Fibroblast of upper back skin (primary cell): ENCODE data around the gene HES2.
"Not testable (repeated sequence)": the region's sequence is repeated elsewhere in the genome, so short reads cannot be mapped to it uniquely, and the experiment has no call there.

Source experiments
- DNase-seq: peaks from one replicate; pipeline ENCODE4 v3.0.0-alpha.2; 2013

HES2 gene

DNA sequence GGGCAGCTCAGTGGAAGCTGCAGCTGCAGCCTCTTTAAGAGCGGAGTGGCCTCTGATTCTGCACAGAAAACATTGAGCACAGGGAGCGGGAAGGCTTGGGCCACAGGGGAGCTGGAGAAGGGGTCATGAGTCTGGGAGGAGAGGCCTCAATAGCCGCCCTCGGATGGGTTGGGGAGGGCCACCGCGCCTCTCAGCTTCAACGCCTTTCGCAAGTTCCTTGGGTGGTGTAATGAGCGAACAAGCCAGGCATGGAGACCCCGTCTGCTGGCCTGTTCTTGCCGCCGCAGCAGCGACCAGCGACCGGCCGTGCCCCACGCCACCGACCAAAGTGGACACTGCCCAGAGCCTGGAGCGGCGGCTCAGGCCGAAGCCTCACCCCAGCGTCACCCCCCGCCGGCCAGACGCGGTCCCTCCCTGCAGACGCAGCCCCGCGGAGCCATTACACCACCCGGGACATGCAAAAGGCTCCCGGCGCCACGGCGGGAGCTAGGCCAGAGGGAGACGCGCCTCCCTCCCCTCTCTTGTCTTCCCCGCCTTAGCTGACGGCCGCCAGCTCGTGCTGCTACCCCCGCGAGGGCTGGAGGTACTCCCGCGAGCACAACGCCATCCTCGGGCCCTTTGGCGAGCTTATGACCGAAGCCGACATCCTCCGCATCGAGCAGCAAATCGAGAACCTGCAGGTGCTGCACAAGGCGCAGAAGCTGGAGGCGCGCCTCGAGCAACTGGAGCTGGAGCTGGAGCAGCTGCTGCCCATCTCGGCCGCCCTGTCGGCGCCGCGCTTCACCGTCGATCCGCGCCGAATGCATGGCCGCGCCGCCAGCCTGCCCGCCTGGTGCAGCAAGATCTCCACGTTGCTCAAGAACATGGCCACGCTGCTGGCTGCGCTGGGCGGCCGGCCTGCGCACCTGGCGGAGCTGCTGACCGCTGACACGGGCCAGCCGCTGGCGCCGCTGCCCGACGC lies 34.5 kb upstream of the HES2 start:
- DNase-seq, result not testable (repeated sequence)

DNA sequence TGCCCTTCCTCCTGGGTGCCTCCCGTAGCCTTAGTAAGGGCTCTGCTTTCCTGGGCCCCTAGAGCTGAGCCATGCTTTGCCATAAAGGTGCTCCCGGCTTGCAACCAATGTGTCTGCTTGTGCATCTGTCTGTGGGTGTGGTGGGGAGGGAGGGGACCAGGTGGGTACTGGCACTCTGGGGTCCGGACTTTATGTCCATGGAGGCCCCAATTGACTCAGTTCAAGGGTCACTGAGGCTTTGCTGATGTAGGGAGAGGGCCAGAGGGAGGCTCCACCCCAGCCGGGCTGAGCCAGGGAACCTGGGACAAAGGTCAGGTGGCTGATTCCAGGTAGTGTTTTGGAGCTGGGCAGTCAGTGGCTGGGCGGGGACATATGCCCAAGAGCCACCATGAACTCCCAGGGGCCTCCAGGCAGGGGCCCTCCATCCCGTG lies 31.2 kb upstream of the HES2 start:
- DNase-seq, result no peak

DNA sequence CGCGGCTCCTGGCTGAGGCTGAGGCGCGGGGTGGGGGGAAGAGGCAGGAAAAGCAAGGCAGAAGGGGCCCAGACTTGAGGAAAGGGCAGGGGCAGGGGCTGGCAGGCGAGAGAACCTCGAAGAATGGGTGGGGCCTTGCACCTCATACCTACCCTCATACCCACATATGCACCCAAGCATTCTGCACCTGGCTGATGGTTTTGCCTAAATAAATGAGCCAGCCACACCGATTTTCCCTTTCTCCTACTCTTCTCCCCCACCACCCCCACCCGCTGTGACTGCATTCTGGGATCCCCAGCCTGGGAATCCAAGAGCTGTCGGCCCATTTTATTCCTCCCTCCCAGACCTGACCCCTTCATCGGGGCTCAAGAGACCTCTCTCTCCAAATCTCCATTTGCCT lies 30.8 kb upstream of the HES2 start:
- not testable (repeated sequence) for DNase-seq

DNA sequence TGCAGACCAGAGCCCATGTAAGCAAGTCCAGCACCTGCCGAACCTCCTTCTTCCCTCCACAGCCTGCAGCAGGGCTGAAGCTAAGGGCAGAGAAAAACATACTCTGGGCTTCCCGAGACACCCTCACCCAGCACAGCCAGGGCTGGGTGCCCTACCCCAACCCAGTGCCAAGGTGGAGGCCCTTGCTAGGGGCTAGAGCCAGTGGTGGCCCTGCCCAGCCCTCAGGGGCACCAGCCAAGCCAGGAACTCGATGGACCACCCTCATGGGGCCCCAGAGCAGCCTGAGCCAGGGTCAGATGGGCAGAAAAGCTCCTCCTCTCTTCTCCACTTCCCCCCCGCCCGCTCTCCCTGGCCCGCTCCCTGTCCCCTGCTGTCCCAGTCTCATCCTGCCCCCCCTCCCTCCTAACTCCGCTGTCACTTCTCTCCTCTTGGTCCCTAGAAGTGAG lies 30.3 kb upstream of the HES2 start:
- DNase-seq, result no peak

DNA sequence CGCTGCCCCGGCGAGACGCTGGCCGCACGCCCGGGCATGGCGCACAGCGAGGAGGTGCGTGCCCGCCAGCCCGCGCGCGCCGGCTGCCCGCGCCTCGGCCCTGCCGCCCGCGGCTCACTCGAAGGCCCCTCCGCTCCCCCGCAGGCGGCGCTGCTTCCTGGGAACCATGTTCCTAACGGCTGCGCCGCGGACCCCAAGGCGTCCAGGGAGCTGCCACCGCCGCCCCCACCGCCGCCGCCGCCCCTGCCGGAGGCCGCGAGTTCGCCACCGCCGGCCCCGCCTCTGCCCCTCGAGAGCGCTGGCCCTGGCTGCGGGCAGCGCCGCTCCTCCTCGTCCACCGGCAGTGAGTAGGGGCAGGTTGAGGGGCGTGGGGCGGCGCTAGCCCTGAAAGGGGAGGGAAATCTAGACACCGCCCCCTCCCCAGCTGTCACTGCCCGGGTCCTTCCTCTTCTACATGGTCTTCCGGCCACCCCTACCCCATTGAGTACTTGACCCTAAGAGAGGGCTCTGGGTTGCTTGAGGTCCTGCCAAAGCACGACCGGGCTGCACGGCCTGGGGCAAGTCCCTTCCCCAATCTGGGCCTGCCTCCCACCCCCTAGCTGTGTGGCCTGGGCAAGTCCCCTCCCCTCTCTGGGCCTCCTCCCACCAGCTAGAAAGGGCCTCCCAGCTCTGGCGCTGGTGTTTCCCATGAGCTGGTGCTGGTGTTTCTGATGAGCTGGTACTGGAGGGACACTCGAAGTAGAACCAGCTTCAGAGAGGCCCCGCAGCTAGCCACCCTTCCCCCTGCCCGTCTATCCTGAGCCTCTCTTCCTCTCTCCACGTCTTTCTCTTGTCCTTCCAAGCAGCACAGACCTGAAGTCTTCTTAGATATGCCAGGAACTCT lies 29.3 kb upstream of the HES2 start:
- no peak for DNase-seq

DNA sequence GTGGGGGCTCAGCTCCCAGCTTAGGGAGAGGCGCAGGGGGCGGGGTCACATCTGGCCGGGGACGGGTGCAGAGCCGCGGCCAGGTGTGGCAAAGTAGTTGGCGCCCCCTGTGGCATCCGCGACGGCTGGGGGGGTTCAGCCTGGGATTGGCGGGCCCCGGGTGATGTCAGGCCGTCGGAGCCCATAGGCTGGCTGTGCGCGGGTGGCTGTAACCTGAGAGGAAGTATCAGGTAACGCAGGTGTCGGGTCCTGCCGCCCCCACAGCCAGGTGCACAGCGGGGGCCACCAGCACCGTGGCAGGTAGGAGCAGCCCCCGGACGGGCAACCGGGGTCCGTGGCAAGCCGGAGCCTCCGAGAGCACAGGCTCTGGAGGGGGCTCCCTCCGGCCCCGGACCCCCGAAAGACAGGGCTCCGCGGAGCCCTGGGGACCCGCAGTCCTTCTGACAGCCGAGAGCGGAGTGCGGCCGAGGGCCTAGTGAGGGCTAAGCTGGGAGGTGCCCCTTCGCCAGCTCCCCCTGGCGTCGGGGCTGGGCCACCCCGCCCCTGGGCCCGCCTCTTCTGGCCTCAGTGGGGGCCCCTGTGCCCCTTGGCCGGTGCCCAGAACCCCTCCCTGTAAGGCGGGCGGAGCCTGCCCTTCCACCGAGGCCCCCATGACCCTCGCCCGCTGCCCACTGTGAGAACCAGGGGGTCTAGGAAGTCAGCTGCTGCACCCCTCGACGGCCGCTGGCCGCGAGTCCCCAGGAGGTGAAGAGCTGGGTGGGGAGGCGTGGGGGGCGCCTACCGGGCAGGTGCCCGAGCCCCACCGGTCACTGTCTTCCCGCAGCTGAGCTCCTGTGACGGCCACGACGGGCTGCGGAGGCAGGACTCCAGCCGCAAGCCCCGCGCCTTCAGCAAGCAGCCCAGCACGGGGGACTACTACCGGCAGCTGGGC lies 28.4 kb upstream of the HES2 start:
- DNase-seq, result no peak

DNA sequence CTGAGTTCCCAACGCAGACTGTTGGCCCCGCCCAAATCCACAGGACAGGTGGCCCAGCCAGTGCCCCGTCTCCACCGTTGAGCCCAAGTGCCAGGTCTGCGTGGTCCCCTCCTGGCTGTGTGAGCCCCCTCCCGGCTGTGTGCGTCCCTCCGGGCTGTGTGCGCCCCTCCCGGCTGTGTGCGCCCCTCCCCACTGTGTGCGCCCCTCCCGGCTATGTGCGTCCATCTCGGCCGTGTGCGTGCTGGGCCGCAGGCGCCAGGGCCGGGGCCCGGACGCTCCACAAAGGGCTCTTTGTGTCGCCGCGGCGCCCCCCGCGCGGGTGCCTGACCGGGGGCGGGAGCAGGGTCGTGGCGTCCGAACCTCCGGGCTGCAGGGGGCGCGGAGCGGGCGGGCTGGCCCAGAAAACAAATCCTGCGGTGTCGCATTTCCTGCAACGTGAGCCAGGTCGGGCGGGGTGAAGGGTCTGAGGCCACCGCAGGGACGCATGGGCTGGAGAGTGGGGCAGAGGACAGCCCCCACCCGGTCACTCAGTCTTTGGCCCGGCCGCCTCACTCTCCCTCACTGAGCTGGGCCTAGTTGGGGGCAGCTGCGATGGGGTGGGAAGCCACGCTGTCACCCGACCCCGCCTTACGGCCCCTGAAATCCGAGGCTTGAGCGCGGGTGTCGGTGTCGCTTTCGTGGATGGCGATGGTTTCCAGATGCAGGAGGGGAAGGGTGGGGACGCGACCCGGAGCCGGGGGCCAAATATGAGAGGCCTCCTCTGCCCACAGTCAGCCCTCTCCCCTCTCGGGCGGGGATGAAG lies 27.5 kb upstream of the HES2 start:
- no peak for DNase-seq

DNA sequence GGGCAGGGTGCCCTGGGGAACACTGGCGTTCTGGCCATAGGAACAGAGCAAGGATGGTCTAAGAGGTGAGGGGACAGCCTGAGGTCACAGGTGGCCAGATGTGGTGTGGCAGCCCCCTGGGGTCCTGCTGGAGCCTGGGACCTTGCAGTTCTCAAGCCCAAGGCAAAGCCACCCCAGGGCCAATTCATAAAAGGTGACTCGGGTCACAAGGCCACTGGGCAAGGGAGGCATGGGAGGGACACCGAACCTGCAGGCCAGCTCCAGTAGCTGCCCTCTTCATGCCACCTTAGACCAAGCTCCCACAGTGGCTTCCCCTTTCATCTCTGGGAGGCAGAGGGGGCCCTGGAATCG lies 26.9 kb upstream of the HES2 start:
- DNase-seq, result no peak

DNA sequence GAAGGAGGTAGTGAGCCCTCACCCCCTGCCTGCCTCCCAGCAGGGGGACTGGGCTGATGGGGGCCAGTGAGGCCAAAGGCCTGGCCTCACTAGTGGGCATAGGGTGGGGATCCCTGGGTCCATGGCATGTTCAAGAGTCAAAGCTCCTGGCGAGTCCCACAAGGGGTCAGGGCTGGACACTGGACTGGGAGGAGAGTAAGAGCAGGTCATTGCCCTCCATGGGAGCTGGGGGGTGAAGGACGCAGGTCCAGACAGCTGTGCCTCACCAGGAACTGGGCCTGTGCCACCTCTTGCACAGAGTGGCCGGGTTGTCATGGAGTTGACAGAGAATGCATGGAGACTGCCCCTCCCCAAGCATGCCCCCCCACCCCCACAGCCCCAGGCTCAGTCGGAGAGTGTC lies 26.2 kb upstream of the HES2 start:
- not testable (repeated sequence) for DNase-seq

DNA sequence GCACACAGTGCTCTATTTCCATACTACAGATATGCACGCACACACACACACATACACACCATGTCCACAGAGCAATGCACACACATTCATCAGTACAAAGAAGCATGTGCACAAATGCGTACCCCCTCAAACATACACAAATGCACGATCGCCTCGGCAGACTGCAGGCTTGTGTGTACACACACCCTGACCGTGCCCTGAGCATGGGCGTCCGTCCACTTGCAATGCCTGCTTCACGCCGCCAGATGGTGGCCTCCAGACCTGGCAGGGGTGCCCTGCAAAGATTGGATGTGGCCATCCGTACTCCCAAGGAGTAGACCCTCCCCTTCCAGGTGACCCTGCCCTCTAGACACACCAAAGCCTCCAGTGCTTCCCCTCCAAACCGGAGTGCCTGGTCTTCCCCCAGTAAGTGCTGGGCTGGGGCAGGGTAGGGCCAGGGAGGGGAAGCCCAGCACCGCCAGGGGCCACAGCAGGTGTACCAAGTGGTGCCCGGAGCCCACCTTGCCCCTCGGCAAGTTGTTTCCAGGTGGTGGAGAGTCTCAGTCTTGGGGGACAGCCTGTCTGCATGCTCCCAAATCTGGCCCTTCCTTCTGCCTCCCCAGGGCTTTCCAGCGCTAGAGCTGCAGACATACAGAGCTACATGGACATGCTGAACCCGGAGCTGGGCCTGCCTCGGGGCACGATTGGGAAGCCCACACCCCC lies 25.5 kb upstream of the HES2 start:
- no peak for DNase-seq

DNA sequence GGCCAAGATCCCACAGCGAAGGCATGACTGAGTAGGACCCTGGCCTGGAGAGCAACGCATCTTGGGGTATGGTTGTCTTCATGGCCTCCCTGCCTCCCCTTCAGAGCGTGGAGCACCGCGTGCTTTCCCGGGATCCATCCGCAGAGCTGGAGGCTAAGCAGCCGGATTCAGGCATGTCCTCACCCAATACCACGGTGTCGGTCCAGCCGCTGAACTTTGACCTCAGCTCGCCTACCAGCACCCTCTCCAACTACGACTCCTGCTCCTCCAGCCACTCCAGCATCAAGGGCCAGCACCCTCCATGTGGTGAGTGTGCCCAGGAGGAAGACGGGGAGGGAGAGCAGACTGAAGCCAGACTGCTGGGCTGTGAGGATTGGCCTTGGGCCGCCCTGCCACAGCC lies 24.7 kb upstream of the HES2 start:
- DNase-seq, result no peak

DNA sequence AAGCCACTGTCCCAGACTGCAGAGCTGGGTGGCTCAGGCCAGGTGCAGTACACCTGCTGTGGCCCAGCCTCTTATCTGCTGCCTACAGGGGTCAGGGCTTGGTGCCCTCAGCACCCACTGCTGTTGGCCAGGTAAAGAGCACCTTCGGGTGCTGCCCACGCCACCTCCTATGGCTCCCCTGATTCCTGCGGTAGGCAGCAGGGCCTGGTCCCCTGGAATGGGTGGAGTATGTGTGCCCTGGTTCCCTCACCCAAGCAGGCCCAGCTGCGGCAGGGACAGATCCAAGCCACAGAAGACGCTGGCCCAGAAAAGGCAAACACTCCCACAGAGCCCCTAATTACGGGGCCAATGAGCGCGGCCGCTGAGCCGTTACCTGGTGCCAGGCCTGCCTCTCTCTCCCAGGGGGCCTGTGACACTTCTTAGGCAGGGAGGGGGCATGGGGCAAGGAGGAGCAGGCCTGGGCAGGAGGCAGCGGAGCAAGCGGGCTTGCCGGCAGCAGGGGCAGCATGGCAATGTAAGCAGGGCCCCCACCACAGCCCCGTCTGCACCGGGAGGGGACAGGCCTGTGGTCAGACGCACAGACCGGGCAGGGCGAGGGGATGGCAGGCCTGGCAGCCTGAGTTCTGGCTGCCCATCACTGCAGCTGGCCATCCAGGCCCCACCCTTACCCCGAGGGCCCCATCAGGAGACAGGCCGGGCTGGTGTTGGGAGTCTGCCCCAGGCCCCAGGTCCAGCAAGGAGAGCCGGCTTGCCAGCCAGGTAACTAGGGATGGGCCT lies 23.8 kb upstream of the HES2 start:
- DNase-seq, result no peak

DNA sequence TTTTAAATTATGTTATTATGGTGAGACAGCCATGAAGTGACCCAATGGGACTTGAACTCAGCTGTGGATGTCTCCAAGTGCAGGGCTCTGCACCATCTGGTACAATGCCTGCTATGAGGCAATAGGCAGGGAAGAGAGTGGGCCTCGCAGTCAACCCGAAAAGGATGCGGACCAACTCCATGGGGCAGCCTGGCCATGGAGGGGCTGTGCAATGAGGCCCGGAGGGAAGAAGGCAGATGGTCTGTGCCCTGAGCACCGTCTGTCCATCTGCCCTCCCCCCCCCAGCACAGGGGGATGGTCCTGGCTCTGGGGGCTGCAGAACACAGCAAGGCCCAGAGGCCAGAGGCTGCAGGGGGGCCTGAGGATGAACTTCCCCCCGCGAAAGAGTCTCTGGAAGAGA lies 21.9 kb upstream of the HES2 start:
- no peak for DNase-seq

DNA sequence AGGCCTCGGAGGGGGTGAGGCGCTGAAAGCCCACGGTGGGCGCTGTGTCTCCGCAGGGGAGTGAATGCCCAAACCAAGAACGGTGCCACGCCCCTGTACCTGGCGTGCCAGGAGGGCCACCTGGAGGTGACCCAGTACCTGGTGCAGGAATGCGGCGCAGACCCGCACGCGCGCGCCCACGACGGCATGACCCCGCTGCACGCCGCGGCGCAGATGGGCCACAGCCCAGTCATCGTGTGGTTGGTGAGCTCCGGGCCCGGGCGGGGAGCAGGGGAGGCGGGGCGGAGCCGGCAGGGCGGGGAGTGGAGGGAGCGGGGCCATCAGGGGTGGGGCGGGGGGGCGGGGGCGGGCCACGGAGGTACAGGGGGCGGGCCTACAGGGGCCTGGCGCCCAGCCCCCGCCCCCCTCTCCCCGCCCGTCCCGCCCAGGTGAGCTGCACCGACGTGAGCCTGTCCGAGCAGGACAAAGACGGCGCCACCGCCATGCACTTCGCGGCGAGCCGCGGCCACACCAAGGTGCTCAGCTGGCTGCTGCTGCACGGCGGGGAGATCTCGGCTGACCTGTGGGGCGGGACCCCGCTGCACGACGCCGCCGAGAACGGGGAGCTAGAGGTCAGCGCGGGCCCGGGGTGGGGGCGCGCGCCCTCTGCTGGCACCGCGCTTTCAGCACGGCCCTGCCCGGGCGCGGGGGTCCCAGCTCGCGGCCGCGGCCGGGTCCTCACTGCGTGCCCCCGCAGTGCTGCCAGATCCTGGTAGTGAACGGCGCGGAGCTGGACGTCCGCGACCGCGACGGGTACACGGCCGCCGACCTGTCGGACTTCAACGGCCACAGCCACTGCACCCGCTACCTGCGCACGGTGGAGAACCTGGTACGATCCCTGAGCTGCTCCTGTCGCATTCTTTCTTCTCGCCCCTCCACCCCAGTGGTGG lies 20.7 kb upstream of the HES2 start:
- peak; percentile 31 for DNase-seq

DNA sequence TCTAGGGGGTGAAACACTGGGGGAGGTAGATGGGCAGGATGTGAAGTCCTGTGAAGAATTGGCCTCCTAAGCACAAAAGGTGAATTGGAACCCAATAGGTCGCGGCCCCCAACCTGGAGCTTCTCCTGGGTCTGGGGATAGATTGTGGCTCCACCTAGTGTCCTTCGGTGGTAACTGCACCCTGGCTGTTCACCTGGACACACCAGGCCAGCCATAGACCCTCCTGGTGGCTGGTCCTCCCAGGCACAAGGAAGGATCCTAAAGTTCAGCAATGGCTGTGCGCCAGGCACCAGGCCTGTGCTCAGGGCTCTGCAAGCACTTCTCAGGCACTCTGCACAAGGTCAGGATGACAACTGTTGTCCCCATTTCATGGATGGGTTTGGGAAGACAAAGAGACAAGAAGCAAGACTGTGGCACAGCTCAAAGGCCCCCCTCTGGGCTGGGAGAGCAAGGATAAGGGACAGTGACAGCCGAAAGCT lies 18.4 kb upstream of the HES2 start:
- peak; percentile 37 for DNase-seq

DNA sequence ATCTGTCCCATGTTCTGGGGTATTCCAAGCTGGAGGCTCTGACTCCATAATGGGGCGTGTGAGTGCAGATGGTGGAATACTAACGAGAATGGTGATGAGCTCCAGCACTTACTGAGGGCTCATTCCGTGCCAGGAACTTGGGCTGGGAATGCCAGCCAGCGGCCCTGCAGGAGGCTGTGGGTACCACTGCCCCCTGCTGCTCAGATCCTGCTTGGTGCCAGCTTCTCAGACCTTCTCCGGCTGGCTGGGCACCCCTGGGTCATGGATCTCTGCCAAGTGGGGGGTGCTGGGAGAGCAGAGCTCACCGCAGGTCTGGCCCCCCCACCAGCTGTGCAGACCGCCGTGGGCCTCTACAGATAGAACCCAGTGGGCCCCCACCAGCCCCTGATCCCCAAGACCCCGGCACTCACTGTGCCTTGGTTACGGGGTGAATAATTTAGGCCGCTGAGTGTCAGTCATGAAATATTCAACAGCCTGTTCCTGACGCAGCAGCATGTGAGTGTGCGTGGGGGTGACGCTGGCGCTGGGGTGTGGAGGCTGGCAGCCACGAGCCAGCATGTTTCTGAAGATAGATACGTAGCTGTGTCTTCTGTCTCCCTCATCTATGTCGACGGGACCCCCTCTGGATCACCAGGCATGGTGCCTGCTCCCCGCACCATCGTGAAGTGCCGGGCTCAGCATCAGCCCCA lies 17.4 kb upstream of the HES2 start:
- DNase-seq, result not testable (repeated sequence)

DNA sequence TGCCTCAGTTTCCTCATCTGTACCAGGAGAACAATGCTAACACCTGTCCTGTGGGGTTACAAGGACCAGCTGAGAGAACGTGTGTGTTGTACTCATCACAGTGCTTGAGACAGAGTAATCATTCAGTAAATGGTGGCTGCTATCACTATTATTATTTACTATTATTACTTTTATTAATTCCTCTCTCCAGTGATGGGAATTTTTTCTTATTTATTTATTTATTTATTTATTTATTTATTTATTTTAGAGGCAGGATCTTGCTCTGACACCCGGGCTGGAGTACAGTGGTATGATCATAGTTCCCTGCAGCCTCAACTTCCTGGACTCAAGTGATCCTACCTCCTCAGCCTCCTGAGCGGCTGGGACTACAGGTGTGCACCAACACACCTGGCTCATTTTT lies 16.6 kb upstream of the HES2 start:
- DNase-seq, result not testable (repeated sequence)

DNA sequence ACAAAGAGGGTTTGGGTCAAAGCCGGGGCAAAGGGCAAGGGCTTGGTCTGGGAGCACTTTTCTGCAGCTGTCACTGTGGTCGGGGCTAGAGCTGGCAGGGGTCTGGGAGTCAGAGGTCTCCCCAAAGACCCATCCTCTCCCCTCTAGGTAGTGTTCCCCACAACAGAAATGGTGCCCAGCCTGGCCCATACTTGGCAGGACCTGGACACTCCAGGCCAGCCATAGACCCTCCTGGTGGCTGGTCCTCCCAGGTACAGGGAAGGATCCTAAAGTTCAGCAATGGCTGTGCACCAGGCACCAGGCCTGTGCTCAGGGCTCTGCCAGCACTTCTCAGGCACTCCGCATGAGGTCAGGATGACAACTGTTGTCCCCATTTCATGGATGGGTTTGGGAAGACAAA lies 15.8 kb upstream of the HES2 start:
- DNase-seq, result no peak
